SJCRH30 (cell line): ENCODE data around the gene SLC2A13. TPM values are rescaled to one million over a fixed set of nuclear protein-coding genes. Genes with fewer than 3 reads are reported as not detected.

ENCODE experiments used
- DNase-seq, 2 experiments: peaks; one replicate each; pipeline ENCODE4 v3.0.0-alpha.2; 2015 to 2020
- H3K27ac ChIP-seq: fragments of 250-450 bp; sonication (Bioruptor Pico); 2 replicates; pipeline ENCODE4 v1.5.1; 2020; ENCODE audit warnings: mild to moderate bottlenecking, moderate library complexity
- H3K27me3 ChIP-seq: fragments of 250-450 bp; sonication (Bioruptor Pico); 2 replicates; pipeline ENCODE4 v1.5.1; 2020; ENCODE audit warnings: mild to moderate bottlenecking, moderate library complexity
- H3K36me3 ChIP-seq: fragments of 250-450 bp; sonication (Bioruptor Pico); 2 replicates; pipeline ENCODE4 v1.5.1; 2020; ENCODE audit warnings: mild to moderate bottlenecking, moderate library complexity
- H3K4me1 ChIP-seq: fragments of 250-450 bp; sonication (Bioruptor Pico); 2 replicates; pipeline ENCODE4 v1.5.1; 2020; ENCODE audit warnings: mild to moderate bottlenecking, moderate library complexity
- H3K4me3 ChIP-seq: fragments of 250-450 bp; sonication (Bioruptor Pico); 2 replicates; pipeline ENCODE4 v1.5.1; 2020; ENCODE audit warnings: mild to moderate bottlenecking, moderate library complexity
- H3K9me3 ChIP-seq: fragments of 250-450 bp; sonication (Bioruptor Pico); replicated peaks from 2 replicates; pipeline ENCODE4 v1.5.1; 2020; ENCODE audit warnings: mild to moderate bottlenecking, moderate library complexity
- total RNA-seq: library from RNA; depleted of rRNA; stranded (reverse); fragments of >200 nt; shearing (Covaris generic); gene quantifications from 2 replicates; pipeline ENCODE4 v1.2.3, GENCODE V29; 2014

Gene SLC2A13
- total RNA-seq, 1 experiment from 2014 or later = 11.1 TPM

DNA sequence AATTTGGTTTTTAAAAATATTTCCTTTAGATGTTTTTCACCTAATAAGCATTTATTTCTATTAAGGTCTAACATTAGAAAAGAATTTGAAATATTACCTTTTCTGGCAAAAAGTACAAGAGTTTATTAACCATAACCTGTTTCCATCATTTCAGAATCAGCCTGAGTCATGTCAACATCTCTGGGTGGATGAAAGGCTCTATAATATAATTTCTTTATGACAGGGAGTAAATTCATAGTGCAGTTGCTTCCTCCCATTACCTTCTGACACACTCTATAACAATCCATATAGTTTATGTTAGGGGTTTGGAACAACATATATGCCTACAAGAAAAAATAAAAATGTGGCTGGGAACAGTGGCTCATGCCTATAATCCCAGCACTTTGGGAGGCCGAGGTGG, 134.5 kb downstream of the SLC2A13 start:
- no peak for DNase-seq
- H3K27me3 ChIP-seq = no peaks in the 10 kb centered on the region
- H3K9me3 ChIP-seq = no peaks in the 10 kb centered on the region
- no peaks in the 10 kb centered on the region for H3K36me3 ChIP-seq
- H3K27ac ChIP-seq = no peak overlapping the region
- no peak overlapping the region for H3K4me3 ChIP-seq
- no peaks in the 10 kb centered on the region for H3K4me1 ChIP-seq

DNA sequence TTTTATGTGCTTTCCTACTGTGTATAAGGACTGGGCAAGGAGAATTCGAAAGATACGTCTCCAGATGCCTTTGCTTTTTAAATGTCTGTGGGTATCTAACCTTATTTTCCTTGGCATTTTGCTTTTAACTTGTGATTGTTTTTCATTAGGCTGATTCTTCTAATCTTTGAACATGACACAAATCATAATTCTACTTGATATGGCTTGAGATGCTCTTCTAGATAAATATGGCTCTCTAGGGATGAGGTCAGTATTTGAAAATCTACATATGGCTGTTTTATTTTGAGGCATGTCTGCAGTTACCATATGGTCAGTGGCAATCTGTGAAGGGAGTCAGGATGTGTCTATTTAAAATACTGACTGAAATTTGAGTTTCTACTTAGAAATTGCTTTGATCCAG, 139.2 kb downstream of the SLC2A13 start:
- Histone ChIP-seq H3K9me3 (no peaks in the 10 kb centered on the region), H3K4me1 (no peaks in the 10 kb centered on the region), H3K27me3 (no peaks in the 10 kb centered on the region), H3K36me3 (no peaks in the 10 kb centered on the region), H3K27ac (no peak overlapping the region), H3K4me3 (no peak overlapping the region)
- DNase-seq = no peak

DNA sequence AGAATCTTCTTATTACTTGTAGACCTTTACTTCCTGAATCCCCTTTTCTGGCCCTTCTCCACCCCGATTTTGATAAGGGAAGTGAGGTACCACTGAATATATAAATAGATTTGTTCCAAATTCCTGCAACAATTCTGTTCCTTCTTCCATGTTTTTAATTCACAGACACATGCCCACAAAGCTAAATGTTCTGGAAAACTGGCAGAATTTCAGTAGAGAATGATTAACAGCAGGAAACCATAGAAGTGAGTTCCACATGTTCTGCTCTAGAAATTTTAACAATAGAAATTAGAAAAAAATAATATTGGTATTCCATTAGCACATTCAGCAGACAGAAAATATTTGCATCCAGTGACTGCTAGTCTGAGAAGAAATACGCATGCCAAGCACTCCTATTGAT, 139.6 kb downstream of the SLC2A13 start:
- H3K27me3 ChIP-seq = no peaks in the 10 kb centered on the region
- H3K4me1 ChIP-seq = no peaks in the 10 kb centered on the region
- no peaks in the 10 kb centered on the region for H3K36me3 ChIP-seq
- no peaks in the 10 kb centered on the region for H3K9me3 ChIP-seq
- no peak overlapping the region for H3K27ac ChIP-seq
- H3K4me3 ChIP-seq = no peak overlapping the region
- no peak for DNase-seq

DNA sequence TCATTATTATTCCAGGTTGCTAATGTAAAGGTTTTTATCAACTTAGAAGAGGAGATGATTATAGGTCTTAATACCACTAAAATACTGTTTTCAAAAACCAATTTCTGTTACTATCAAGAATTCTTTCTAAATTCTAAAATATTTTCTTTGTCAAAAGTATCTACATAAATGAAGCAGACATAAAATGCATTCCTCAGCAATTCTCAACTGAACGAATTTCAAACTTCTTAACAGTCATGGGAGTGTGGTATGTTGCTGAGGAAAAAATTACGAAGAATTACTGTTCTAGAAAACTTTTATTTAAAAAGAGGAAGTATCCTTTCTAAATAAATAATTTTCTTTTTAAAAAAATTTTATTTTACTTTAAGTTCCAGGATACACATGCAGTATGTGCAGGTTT, 146.4 kb downstream of the SLC2A13 start:
- no peak for DNase-seq
- Histone ChIP-seq H3K27ac (no peak overlapping the region), H3K36me3 (no peaks in the 10 kb centered on the region), H3K4me3 (no peak overlapping the region), H3K27me3 (no peaks in the 10 kb centered on the region), H3K9me3 (no peaks in the 10 kb centered on the region), H3K4me1 (no peaks in the 10 kb centered on the region)

DNA sequence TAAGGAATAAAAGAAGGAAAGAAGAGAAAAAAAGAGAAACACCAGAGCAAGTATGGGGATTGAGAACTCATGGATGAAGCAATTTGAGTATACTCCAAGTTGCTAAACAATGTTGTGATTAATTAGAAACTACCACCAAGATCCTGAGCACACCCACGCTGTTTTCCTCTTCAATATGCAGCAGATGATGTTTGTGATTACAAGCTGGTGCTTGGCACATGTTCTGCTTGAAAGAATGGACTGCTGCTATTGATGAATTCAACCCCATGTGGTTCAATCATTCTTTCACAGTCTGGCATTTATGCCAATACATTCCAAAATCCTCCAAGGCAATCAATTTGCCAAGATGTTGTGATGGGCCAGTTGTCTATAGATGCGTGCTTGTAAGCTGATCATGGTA, 146.8 kb downstream of the SLC2A13 start:
- Histone ChIP-seq H3K27ac (no peak overlapping the region), H3K4me1 (no peaks in the 10 kb centered on the region), H3K36me3 (no peaks in the 10 kb centered on the region), H3K9me3 (no peaks in the 10 kb centered on the region), H3K4me3 (no peak overlapping the region), H3K27me3 (no peaks in the 10 kb centered on the region)
- DNase-seq = no peak

DNA sequence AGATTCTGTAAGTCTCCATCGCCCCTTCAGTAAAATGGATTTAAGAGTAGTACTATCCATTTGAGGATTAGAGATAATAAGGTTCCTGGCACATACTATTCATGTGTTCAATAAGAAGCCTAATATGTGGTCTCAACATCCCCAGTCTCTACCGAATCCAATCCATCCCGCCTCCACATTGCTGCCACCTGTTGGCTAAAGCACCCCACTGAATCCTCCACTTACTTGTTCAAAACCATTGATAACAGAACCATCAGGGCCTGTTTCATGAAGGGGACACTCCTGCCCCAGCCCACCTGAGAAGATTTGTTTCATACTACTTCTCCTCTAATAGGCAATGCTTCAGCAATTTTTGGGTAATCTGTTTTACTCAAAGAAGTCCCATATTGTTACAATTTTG, 147.5 kb downstream of the SLC2A13 start:
- no peak overlapping the region for H3K4me3 ChIP-seq
- no peak for DNase-seq
- H3K36me3 ChIP-seq = no peaks in the 10 kb centered on the region
- no peaks in the 10 kb centered on the region for H3K27me3 ChIP-seq
- no peaks in the 10 kb centered on the region for H3K4me1 ChIP-seq
- no peak overlapping the region for H3K27ac ChIP-seq
- H3K9me3 ChIP-seq = no peaks in the 10 kb centered on the region

DNA sequence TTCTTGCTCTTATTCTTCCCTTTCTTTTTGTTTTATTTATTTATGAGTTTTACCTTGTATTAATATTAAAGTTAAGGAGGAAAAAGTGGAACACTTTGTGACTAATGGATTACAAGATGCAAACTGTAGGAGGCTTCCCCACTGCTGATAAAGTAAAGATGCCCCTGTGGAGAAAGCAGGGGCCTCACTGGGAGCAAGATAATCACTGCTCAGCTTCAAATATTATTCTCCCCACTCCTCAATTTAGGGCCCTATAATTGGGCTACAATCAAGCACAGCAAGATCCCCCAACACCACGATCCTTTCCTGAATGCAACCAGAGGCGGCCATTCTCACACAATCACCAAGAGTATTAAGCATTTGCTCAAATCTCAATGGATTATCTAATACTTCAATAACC, 149.2 kb downstream of the SLC2A13 start:
- no peaks in the 10 kb centered on the region for H3K4me1 ChIP-seq
- H3K36me3 ChIP-seq = no peaks in the 10 kb centered on the region
- no peaks in the 10 kb centered on the region for H3K27me3 ChIP-seq
- no peak overlapping the region for H3K4me3 ChIP-seq
- H3K9me3 ChIP-seq = no peaks in the 10 kb centered on the region
- no peak for DNase-seq
- H3K27ac ChIP-seq = no peak overlapping the region

DNA sequence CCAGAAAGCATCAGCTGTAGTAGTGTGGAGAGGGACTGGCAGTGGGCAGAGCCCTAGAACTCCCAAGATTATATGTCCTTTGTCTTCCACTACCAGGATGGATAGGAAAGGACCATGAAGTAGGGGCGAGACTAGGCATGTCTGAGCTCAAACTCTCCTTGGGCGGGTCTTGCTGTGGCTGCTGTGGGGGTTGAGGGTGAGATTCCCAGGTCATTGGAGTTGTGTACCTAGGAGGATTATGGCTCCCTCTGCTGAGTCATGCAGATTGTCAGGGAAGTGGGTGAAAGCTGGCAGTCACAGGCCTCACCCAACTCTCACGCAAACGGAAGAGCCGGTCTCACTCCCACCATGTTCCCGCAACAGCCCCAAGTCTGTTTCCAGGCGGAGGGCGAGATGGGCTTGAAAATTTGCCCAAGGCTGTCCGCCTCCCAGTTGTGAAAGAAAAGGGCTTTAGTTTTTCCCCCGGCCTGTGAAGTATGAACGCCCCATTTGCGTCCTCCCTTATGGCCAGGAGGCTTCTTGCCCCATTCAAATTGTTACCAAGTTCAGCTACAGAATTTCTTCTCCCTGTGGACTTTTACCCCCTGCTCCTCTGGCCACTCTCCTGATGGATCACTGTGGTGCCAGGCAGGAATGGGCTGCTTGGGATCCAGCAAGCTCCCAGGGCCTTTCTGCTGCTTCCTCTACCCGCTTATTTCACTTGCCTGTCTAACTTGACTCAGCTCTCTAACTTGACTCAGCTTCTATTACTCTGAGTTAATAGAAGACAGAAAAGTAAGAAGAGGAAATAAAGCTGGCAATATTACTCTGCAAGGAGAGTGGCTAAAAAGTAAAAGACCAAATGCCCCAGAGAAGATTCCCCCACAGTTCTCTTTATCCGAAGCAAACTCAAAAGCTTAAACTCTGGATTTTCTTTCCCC, 159.3 kb downstream of the SLC2A13 start:
- no peaks in the 10 kb centered on the region for H3K36me3 ChIP-seq
- DNase-seq = no peak
- H3K27me3 ChIP-seq = no peaks in the 10 kb centered on the region
- H3K4me3 ChIP-seq = no peak overlapping the region
- no peaks in the 10 kb centered on the region for H3K4me1 ChIP-seq
- no peak overlapping the region for H3K27ac ChIP-seq
- H3K9me3 ChIP-seq = no peaks in the 10 kb centered on the region

DNA sequence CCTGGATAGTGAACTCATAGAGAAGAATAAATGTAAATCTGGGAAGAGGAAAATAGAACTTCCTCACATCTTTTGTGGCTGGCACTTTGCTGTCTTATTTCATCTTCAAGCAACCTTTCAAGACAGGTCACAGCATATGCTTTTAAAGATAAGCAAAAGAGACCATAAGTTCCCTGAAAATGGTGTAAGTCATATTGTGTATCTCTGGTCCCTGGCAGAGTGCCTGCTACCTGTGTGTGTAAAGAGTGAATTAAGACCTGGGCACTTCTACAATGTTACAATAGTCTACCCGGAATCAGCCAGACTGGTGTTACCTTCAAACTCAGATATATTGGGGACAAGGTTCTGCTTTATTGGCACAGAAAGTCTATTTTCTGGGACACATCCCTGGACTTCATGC, 168.8 kb downstream of the SLC2A13 start:
- Histone ChIP-seq H3K4me3 (no peak overlapping the region), H3K4me1 (no peaks in the 10 kb centered on the region), H3K36me3 (no peaks in the 10 kb centered on the region), H3K9me3 (no peaks in the 10 kb centered on the region), H3K27me3 (no peaks in the 10 kb centered on the region), H3K27ac (no peak overlapping the region)
- no peak for DNase-seq

DNA sequence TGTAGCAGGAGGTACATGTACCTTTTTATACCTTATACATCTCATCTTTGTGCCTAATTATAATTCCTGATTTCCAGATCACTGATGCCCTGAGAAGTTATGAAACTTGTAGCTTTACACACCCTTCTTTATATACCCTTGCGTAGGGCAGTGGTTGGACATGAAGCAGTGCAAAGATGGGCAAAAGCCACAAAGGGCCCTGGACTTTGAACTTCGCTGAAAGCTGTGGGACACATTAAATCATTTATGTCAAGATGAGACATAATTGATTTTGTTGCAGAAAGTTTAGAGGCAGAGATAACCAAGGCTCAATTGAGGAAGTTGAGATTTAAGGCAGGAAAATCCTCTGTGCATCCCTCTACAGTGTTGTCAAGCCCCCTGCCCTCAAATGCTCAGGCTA, 170.0 kb downstream of the SLC2A13 start:
- no peaks in the 10 kb centered on the region for H3K4me1 ChIP-seq
- H3K27ac ChIP-seq = no peak overlapping the region
- DNase-seq = no peak
- no peaks in the 10 kb centered on the region for H3K27me3 ChIP-seq
- H3K4me3 ChIP-seq = no peak overlapping the region
- no peaks in the 10 kb centered on the region for H3K36me3 ChIP-seq
- H3K9me3 ChIP-seq = no peaks in the 10 kb centered on the region

DNA sequence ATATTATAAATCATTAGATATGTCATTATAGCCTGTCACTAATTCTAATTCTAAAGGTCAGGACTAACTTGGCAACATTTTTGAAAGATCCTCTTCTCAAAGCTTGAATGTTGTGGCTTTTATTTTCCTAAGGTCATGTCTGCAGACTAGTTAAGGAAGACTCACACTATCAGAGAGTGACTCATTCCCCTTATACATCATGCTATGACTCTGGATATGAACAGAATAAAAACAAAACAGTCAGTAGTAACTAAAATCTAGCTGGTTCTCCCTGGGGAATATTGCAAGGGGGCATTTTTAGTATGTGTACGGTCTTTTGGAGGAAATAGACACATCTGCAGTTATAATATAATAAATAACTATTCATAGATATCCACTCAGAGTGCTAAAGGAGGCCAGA, 170.6 kb downstream of the SLC2A13 start:
- Histone ChIP-seq H3K9me3 (no peaks in the 10 kb centered on the region), H3K36me3 (no peaks in the 10 kb centered on the region), H3K27me3 (no peaks in the 10 kb centered on the region), H3K27ac (no peak overlapping the region), H3K4me3 (no peak overlapping the region), H3K4me1 (no peaks in the 10 kb centered on the region)
- DNase-seq = no peak

DNA sequence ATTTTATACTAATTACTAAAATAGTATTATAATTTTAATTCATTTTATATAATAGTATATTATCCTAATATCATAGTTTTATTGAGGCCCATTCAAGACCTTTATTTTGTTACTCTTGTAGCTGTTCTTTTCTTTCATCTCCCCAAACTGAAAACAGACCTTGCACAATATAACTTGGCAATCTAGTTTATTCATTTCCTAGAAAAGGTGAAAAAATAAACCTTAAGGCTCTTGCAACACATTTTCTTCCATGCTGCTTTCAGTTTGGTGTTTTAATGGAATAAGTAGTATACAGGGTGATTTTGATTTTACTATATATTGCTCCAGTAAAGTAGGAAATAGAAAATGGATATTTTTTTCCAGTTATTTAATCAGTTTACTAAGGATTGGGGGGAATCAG, 174.0 kb downstream of the SLC2A13 start:
- no peak for DNase-seq
- no peaks in the 10 kb centered on the region for H3K4me1 ChIP-seq
- H3K36me3 ChIP-seq = no peaks in the 10 kb centered on the region
- no peak overlapping the region for H3K4me3 ChIP-seq
- no peaks in the 10 kb centered on the region for H3K27me3 ChIP-seq
- no peaks in the 10 kb centered on the region for H3K9me3 ChIP-seq
- H3K27ac ChIP-seq = no peak overlapping the region

DNA sequence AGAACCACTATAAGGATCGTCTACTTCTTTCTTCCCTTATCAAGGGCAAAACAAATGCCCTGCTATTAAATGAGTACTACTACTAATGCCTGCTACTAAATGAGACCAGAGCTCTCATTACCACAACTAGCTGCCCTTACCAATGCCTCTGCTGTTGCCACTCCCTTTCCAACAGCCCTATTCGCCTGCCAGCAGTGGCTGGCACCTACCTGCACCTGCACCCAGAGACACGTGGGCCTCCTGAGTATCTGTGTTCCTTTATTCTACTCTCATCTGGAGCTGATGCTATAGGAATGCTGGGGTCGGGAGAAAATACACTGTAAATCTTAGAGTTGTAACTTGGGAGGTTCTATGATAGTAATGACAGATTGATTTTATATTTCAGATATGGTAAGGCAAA, 174.7 kb downstream of the SLC2A13 start:
- H3K9me3 ChIP-seq = no peaks in the 10 kb centered on the region
- no peak overlapping the region for H3K27ac ChIP-seq
- no peak for DNase-seq
- no peak overlapping the region for H3K4me3 ChIP-seq
- no peaks in the 10 kb centered on the region for H3K27me3 ChIP-seq
- no peaks in the 10 kb centered on the region for H3K36me3 ChIP-seq
- no peaks in the 10 kb centered on the region for H3K4me1 ChIP-seq

DNA sequence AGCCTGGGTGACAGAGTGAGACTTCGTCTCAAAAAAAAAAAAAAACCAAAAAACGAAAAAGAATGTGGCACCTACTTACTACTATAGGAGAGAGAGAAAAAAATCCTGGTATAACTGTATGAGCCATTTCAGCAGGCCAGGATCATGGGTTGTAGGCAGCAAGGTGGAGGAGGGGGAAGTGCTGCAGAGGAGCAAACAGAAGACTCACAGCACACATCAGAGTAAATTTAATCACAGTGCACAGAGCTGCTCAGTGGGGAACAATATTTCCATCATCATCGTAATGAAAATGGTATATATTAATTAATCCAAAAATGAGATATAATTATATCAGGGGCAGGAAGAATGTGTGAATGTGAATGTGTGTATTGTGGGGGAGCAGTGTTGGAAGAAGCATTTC, 175.8 kb downstream of the SLC2A13 start:
- H3K27me3 ChIP-seq = no peaks in the 10 kb centered on the region
- H3K9me3 ChIP-seq = no peaks in the 10 kb centered on the region
- H3K4me3 ChIP-seq = no peak overlapping the region
- no peak overlapping the region for H3K27ac ChIP-seq
- no peaks in the 10 kb centered on the region for H3K4me1 ChIP-seq
- DNase-seq = no peak
- H3K36me3 ChIP-seq = no peaks in the 10 kb centered on the region

DNA sequence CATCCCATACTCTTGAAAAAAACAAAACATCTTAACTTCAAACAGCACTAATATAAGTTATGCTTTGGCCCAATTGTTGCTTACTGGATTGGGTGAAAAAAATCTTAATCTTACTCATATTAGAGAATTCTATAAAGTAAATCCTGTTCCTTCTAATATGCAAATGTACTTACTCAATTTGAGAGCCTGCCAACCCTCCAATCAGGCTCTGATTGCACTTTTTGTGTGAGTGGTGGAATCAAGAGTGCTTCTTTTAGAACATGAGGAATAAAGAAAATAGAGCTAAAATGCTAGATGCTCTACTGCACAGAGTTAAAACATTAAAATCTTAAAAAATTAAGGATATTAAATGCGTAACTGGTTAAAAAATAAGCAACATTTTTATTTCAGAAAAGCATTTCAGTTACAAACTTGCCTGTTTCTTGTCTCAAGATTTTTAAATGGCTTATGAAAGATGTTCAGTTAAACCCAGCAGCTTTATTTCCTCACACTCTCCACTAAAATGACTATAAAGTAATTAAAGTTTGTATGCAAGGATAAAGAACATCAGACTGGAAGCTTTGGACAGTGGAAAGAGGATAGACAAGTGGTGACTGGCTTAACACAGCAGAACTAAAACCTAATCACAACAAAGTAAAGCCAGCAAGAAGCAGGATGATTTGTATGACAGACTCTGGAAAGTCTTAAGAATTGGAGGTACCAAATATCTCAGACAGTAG, 177.5 kb downstream of the SLC2A13 start:
- H3K4me3 ChIP-seq = no peak overlapping the region
- no peaks in the 10 kb centered on the region for H3K27me3 ChIP-seq
- no peaks in the 10 kb centered on the region for H3K36me3 ChIP-seq
- H3K4me1 ChIP-seq = no peaks in the 10 kb centered on the region
- H3K9me3 ChIP-seq = no peaks in the 10 kb centered on the region
- DNase-seq = no peak
- H3K27ac ChIP-seq = no peak overlapping the region

DNA sequence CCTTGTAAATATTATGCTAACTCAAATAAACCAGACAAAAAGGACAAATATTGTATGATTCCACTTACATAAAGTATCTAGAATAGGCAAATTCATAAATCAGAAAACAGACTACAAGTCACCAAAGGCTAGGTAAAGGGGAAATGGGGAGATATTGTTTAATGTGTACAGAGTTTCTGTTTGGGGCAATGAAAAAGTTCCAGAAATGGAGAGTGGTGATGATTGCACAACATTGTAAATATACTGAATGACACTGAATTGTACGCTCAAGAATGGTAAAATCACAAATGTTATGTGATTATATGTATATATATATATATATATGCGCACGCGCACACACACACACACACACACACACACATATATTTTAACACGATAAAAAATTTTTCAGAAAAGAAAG, 182.5 kb downstream of the SLC2A13 start:
- DNase-seq = no peak
- Histone ChIP-seq H3K9me3 (no peaks in the 10 kb centered on the region), H3K4me1 (no peaks in the 10 kb centered on the region), H3K27ac (no peak overlapping the region), H3K4me3 (no peak overlapping the region), H3K36me3 (no peaks in the 10 kb centered on the region), H3K27me3 (no peaks in the 10 kb centered on the region)
